Measurements from ENCODE around the gene RAVER1. TPM values are rescaled to one million over a fixed set of nuclear protein-coding genes. Genes with fewer than 3 reads are reported as not detected.

Gene RAVER1
- total and polyA plus RNA-seq, 9 of the 15 experiments (the other 6 are each of a cell fraction or from before 2014, with no cell fraction given), result 0.06 to 113 (median 7.0) TPM

DNA sequence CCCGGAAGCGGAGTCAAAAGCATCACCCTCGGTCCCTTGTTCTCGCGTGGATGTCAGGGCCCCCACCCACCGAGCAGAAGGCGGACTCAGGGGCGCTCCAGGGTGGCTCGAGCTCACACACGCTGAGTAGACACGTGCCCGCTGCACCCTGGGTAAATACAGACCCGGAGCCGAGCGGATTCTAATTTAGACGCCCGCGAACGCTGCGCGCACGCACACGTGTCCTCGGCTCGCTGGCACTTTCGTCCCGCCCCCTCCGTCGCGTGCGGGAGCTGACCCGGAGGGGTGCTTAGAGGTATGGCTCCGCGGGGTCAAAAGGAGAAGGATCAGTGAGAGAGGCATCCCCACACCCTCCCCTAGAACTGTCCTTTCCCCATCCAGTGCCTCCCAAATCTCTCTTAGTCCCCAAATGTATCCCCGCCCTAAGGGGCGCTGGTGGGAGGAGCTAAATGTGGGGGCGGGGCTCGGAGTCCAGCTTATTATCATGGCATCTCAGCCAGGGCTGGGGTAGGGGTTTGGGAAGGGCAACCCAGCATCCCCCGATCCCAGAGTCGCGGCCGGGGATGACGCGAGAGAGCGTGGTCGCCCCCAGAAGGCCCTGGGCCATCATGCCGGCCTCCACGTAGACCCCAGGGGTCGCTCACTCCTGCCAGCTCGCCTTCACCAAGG is 44.0 kb downstream of the RAVER1 start (continued):
- TF ChIP-seq, protein P1, sequence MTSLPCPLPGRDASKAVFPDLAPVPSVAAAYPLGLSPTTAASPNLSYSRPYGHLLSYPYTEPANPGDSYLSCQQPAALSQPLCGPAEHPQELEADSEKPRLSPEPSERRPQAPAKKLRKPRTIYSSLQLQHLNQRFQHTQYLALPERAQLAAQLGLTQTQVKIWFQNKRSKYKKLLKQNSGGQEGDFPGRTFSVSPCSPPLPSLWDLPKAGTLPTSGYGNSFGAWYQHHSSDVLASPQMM (CRISPR knock-in tag; IDR thresholded peaks at IDR 0.05), result no peak
- TF ChIP-seq CTBP1 (IDR thresholded peaks at IDR 0.05; ENCODE audit: borderline replicate concordance) (no peak), RFX5 (IDR thresholded peaks at IDR 0.05; ENCODE audit: low read depth, low read length) (no peak), KLF16 (IDR thresholded peaks at IDR 0.05) (no peak), FOXJ3 (CRISPR knock-in tag; IDR thresholded peaks at IDR 0.05) (no peak), CCAR2 (IDR thresholded peaks at IDR 0.05; ENCODE audit: low read depth, low read length) (no peak), JUND (IDR thresholded peaks at IDR 0.05; ENCODE audit: borderline replicate concordance, low read depth, low read length) (peak; percentile 3; the same call in 1 of the 2 replicates), JUND (tag; IDR thresholded peaks at IDR 0.05; ENCODE audit: borderline replicate concordance, low read depth, low read length) (no peak), TAF15 (IDR thresholded peaks at IDR 0.05; ENCODE audit: low read depth, low read length) (no peak), ZNF668 (CRISPR knock-in tag; IDR thresholded peaks at IDR 0.05) (no peak), TAF7 (tag; IDR thresholded peaks at IDR 0.05) (no peak), ZBTB17 (CRISPR knock-in tag; IDR thresholded peaks at IDR 0.05) (no peak; the same call in 1 of the 2 replicates), SRSF3 (IDR thresholded peaks at IDR 0.05; ENCODE audit: insufficient read depth, low read length) (no peak), ZC3H4 (CRISPR knock-in tag; IDR thresholded peaks at IDR 0.05; ENCODE audit: borderline replicate concordance) (0 out of 2 replicates have a peak, but pooled peaks have one; percentile 15), ELF1 (tag; IDR thresholded peaks at IDR 0.05) (no peak; the same call in 1 of the 2 replicates), ARNT (IDR thresholded peaks at IDR 0.05) (no peak), DNMT1 (IDR thresholded peaks at IDR 0.05) (no peak), SOX6 (IDR thresholded peaks at IDR 0.05) (no peak), IFI16 (CRISPR knock-in tag; IDR thresholded peaks at IDR 0.05) (no peak), ZBTB8A (IDR thresholded peaks at IDR 0.05; ENCODE audit: partially characterized antibody) (no peak), RFX7 (CRISPR knock-in tag; IDR thresholded peaks at IDR 0.05) (no peak), FOXK2 (conservative IDR thresholded peaks at IDR 0.05 in 1 of 2, IDR thresholded peaks at IDR 0.05 in 1 of 2; ENCODE audit: low read depth in 2 of 2) (peak; percentile 68 to 87; a peak in 2 of 4 replicates)
- TF ChIP-seq, protein P2, sequence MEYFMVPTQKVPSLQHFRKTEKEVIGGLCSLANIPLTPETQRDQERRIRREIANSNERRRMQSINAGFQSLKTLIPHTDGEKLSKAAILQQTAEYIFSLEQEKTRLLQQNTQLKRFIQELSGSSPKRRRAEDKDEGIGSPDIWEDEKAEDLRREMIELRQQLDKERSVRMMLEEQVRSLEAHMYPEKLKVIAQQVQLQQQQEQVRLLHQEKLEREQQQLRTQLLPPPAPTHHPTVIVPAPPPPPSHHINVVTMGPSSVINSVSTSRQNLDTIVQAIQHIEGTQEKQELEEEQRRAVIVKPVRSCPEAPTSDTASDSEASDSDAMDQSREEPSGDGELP (CRISPR knock-in tag; IDR thresholded peaks at IDR 0.05; ENCODE audit: borderline replicate concordance), result peak; percentile 70; the same call in 1 of the 2 replicates
- TF ChIP-seq, protein P3, sequence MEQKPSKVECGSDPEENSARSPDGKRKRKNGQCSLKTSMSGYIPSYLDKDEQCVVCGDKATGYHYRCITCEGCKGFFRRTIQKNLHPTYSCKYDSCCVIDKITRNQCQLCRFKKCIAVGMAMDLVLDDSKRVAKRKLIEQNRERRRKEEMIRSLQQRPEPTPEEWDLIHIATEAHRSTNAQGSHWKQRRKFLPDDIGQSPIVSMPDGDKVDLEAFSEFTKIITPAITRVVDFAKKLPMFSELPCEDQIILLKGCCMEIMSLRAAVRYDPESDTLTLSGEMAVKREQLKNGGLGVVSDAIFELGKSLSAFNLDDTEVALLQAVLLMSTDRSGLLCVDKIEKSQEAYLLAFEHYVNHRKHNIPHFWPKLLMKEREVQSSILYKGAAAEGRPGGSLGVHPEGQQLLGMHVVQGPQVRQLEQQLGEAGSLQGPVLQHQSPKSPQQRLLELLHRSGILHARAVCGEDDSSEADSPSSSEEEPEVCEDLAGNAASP (IDR thresholded peaks at IDR 0.05), result no peak
- TF ChIP-seq, protein P4, sequence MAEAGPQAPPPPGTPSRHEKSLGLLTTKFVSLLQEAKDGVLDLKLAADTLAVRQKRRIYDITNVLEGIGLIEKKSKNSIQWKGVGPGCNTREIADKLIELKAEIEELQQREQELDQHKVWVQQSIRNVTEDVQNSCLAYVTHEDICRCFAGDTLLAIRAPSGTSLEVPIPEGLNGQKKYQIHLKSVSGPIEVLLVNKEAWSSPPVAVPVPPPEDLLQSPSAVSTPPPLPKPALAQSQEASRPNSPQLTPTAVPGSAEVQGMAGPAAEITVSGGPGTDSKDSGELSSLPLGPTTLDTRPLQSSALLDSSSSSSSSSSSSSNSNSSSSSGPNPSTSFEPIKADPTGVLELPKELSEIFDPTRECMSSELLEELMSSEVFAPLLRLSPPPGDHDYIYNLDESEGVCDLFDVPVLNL (CRISPR knock-in tag; IDR thresholded peaks at IDR 0.05; ENCODE audit: low read depth), result 0 out of 2 replicates have a peak, but pooled peaks have one; percentile 37
- TF ChIP-seq, protein P5, sequence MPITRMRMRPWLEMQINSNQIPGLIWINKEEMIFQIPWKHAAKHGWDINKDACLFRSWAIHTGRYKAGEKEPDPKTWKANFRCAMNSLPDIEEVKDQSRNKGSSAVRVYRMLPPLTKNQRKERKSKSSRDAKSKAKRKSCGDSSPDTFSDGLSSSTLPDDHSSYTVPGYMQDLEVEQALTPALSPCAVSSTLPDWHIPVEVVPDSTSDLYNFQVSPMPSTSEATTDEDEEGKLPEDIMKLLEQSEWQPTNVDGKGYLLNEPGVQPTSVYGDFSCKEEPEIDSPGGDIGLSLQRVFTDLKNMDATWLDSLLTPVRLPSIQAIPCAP (CRISPR knock-in tag; IDR thresholded peaks at IDR 0.05; ENCODE audit: borderline replicate concordance), result no peak

Measured in K562 (cell line).